GM12865 (cell line): Measurements from ENCODE around the gene CCSAP.
"Not testable (repeated sequence)": the region's sequence is repeated elsewhere in the genome, so short reads cannot be mapped to it uniquely, and the experiment has no call there.

Experiments used
- DNase-seq: peaks from one replicate; pipeline ENCODE4 v3.0.0; 2010; ENCODE audit warnings: low read depth
- H3K4me3 ChIP-seq: 2 replicates; pipeline ENCODE4 v1.5.1; 2011; ENCODE audit warnings: mild to moderate bottlenecking, low read depth, low read length, control low read depth
- TF ChIP-seq, protein P1 (sequence below): IDR thresholded peaks from 2 replicates; pipeline ENCODE4 v1.5.1; 2011; ENCODE audit warnings: low read length, control low read depth, low read depth, inconsistent platforms; ENCODE audit not compliant: insufficient read depth; ENCODE audit errors: missing control alignments

Gene CCSAP

DNA sequence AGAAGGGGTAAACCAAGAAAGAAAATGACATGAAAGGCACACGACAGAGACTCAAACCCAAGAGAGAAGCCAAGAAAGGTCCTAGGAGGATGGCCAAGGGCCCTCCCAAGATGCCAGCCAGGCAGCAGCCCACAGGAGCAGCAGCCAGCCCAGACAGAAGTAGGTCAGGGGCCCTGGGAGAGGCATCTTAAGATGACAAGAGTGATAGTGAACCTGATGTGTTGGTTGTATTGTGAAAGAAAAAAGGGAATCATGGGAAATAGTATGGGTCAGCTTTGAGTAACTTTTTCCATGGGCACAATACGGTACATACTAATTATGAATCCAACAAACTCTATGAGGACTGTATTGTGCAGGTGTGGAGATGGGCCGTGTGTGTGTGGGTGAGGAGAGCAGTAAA, 3.3 kb downstream of the CCSAP start:
- no peak for DNase-seq
- TF ChIP-seq, protein P1, sequence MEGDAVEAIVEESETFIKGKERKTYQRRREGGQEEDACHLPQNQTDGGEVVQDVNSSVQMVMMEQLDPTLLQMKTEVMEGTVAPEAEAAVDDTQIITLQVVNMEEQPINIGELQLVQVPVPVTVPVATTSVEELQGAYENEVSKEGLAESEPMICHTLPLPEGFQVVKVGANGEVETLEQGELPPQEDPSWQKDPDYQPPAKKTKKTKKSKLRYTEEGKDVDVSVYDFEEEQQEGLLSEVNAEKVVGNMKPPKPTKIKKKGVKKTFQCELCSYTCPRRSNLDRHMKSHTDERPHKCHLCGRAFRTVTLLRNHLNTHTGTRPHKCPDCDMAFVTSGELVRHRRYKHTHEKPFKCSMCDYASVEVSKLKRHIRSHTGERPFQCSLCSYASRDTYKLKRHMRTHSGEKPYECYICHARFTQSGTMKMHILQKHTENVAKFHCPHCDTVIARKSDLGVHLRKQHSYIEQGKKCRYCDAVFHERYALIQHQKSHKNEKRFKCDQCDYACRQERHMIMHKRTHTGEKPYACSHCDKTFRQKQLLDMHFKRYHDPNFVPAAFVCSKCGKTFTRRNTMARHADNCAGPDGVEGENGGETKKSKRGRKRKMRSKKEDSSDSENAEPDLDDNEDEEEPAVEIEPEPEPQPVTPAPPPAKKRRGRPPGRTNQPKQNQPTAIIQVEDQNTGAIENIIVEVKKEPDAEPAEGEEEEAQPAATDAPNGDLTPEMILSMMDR = no peak
- H3K4me3 ChIP-seq = no peak overlapping the region

DNA sequence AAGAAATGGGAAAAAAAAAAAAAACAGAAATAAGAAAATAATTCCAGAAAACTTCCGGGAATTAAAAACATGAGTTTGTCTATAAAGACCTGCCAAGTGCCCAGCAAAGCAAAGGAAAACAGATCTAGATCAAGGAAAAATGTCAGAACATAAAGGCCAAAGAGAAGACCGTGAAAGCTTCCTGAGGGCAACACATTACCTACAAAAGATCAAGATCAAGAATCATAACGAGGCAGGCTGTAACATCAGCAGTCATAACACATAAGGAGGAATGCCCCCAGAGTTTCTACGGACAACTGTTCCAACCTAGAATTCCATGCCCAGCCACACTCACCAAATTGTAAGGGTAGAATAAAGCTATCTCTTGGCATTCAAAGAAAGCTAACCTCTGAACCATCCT, 3.8 kb downstream of the CCSAP start:
- no peak for DNase-seq
- no peak overlapping the region for H3K4me3 ChIP-seq
- TF ChIP-seq, protein P1 = no peak

DNA sequence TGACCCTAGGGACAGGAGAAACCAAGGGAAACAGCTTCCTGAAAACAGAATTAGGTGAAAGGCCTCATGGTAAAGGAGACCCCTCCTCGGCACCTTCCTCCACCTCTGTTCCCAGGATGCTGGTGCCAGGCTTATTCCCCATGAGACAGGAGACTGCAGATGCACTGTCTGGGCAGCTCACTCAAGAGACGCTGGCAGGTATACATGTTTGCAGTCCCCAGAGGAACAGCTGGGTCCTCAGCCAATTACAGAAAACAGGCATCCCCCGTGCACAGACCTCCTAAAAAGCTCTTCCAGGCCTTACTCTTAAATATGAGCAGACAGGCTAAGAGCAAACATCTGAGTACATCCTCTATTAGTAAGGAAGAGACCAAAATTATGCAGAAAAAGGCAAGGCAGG, 6.5 kb downstream of the CCSAP start:
- H3K4me3 ChIP-seq = no peak overlapping the region
- no peak for DNase-seq
- TF ChIP-seq, protein P1 = no peak

DNA sequence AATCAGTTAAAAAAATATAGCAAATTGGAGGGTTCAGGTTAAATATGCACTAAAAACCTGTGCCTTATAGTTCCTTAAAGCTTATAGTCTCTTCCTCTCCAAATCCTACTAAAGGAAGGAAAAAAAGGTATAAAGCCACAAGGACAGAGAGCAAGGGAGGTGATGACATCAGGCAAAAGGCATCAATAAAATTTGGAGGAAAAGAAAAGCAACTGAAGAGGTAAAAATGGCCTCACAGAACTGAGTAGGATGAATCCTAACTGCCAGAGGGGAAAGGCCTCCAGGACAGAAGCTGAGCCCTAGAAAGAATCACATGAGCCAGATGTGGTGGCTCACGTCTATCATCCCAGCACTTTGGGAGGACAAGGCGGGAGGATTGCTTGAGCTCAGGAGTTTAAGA, 8.1 kb downstream of the CCSAP start:
- TF ChIP-seq, protein P1 = no peak
- no peak for DNase-seq
- H3K4me3 ChIP-seq = no peak overlapping the region

DNA sequence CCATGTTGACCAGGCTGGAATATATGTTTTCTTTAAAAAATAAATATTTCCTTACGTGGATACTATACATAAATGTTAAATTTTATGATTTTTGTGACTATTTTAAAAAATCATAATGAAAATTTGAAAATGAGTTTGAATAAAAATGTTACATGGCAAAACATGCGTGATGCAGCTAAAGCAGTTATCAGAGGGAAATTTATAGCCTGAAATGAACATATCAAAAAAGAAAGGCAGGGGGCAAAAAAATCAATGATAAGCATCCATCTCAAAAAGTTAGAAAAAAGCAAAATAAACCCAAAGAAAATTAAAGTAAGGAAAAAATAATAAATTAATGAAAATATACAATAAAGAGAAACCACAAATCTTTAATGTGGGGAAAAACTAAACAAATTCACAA, 8.6 kb downstream of the CCSAP start:
- no peak overlapping the region for H3K4me3 ChIP-seq
- no peak for DNase-seq
- TF ChIP-seq, protein P1 = no peak

DNA sequence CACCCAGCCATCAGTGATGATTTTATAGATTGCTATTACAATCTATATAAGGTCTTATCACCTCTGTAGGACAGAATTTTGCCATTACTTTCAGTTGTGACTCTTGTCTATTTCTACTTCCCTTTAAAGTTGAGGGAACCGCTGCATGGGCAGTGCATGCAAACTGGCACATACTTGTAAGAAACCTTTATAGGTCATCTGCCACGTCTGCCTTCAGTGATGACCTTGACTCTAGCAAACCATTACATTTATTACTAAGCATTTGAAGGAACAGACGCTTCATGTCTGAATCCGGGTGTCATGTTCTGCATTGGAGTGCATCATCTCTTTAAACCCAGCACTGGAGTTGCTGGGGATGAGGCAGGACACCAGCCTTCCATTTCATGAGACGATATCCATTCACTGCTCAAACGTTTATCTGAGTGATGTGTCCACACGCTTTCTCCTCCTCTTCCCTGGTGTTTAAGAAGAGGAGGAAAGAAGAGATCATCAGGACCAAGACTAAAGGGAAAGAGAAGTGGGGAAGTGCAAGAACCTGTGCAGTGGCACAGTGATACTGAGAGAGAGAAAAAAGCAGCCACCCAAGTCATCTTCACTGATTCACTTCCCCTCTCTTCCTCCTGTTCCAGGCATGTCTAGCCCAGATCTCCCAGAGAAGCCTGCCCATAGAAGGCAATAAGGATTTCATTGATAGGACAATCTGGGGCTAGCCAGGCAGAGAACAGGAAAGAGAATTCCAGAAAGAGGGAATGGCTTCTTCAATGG, 14.1 kb downstream of the CCSAP start:
- no peak for DNase-seq
- no peak overlapping the region for H3K4me3 ChIP-seq
- TF ChIP-seq, protein P1 = no peak

DNA sequence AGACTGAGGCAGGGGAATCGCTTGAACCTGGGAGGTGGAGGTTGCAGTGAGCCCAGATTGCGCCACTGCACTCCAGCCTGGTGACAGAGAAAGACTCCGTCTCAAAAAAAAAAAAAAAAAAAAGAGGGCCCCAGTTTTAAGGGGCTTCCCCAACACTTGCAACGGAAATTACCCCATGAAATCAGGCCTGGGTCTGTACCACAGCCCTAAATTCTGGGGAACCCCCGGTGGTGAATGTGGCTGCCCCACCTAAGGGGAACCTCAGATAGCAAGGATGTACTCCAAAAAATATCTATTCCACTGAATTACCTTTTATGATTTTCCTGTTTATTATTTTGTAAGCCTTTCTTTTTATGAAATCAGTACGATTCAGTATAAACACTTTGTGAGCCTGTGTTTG, 15.1 kb downstream of the CCSAP start:
- DNase-seq = peak; percentile 18
- H3K4me3 ChIP-seq = not testable (repeated sequence)
